GM23248 (cell line): ENCODE measurements around the gene HNRNPA1. TPM values are rescaled to one million over a fixed set of nuclear protein-coding genes. Genes with fewer than 3 reads are reported as not detected.

Experiments
- DNase-seq: peaks from one replicate; pipeline ENCODE4 v3.0.0-alpha.2; 2015
- H2AFZ ChIP-seq: fragments of 200-600 bp; sonication (generic); 2 replicates; pipeline ENCODE4 v1.6.1; 2016; ENCODE audit warnings: antibody characterized with exemption
- H3F3A ChIP-seq: fragments of 200-600 bp; sonication (generic); 2 replicates; pipeline ENCODE4 v1.6.1; 2016; ENCODE audit warnings: mild to moderate bottlenecking, antibody characterized with exemption, mixed run types; ENCODE audit not compliant: insufficient read depth
- H3K27ac ChIP-seq: fragments of 200-600 bp; sonication (generic); 2 replicates; pipeline ENCODE4 v1.5.1; 2016; ENCODE audit warnings: mild to moderate bottlenecking
- H3K27me3 ChIP-seq: fragments of 200-600 bp; sonication (generic); replicated peaks from 2 replicates; pipeline ENCODE4 v1.6.1; 2016; ENCODE audit warnings: mild to moderate bottlenecking; ENCODE audit not compliant: insufficient read depth
- H3K36me3 ChIP-seq: fragments of 200-600 bp; sonication (generic); 2 replicates; pipeline ENCODE4 v1.6.1; 2016; ENCODE audit warnings: low read depth, mild to moderate bottlenecking
- H3K4me1 ChIP-seq: fragments of 200-600 bp; sonication (generic); 2 replicates; pipeline ENCODE4 v1.6.1; 2016; ENCODE audit warnings: mild to moderate bottlenecking; ENCODE audit not compliant: insufficient read depth
- H3K4me2 ChIP-seq: fragments of 200-600 bp; sonication (generic); one replicate; pipeline ENCODE4 v1.6.1; 2016; ENCODE audit warnings: mild to moderate bottlenecking; ENCODE audit not compliant: unreplicated experiment
- H3K4me3 ChIP-seq: fragments of 200-600 bp; sonication (generic); 2 replicates; pipeline ENCODE4 v1.5.1; 2016; ENCODE audit warnings: mild to moderate bottlenecking
- H3K79me2 ChIP-seq: fragments of 200-600 bp; sonication (generic); 2 replicates; pipeline ENCODE4 v1.6.1; 2016; ENCODE audit warnings: mild to moderate bottlenecking; ENCODE audit not compliant: insufficient read depth
- H3K9ac ChIP-seq: fragments of 200-600 bp; sonication (generic); 2 replicates; pipeline ENCODE4 v1.6.1; 2016; ENCODE audit warnings: mild to moderate bottlenecking
- H3K9me2 ChIP-seq: fragments of 200-600 bp; sonication (generic); 2 replicates; pipeline ENCODE4 v1.6.1; 2016; ENCODE audit warnings: mixed run types, mild to moderate bottlenecking, moderate library complexity; ENCODE audit not compliant: insufficient read depth
- H3K9me3 ChIP-seq: fragments of 200-600 bp; sonication (generic); one replicate; pipeline ENCODE4 v1.6.1; 2017; ENCODE audit warnings: low read depth
- H4K20me1 ChIP-seq: fragments of 200-600 bp; sonication (generic); 2 replicates; pipeline ENCODE4 v1.6.0; 2016; ENCODE audit not compliant: insufficient read depth
- EZH2 ChIP-seq: fragments of 200-600 bp; sonication (generic); IDR thresholded peaks from 2 replicates; pipeline ENCODE4 v1.6.1; 2018; ENCODE audit warnings: antibody characterized with exemption, mild to moderate bottlenecking; ENCODE audit not compliant: insufficient read depth, poor library complexity, severe bottlenecking
- EZH2phosphoT487 ChIP-seq: fragments of 200-600 bp; sonication (generic); IDR thresholded peaks from 2 replicates; pipeline ENCODE4 v1.6.1; 2018; ENCODE audit warnings: antibody characterized with exemption, moderate library complexity, mild to moderate bottlenecking, low read depth; ENCODE audit not compliant: insufficient read depth
- WGBS, 2 experiments: methylation state at CpG; one replicate each; pipeline ENCODE4 v1.1.6; 2015 to 2017; ENCODE audit warnings: low lambda C conversion rate in 2 of 2, low coverage in 1 of 2; ENCODE audit errors: missing lambda C conversion rate in 2 of 2; 5-methylcytosine and 5-hydroxymethylcytosine counted together
- in situ Hi-C: fragments of 300-500 bp; cut with MboI; formaldehyde crosslinking; loops from 2 replicates; pipeline ENCODE4 v1.15.0; 2020
- polyA plus RNA-seq: library from polyadenylated mRNA; unstranded; fragments of >200 nt; fragmentation: Nextera tagmentation; extraction: Ambion mirVana; gene quantifications from 2 replicates; pipeline ENCODE4 v1.2.1, GENCODE V29; 2016
- small RNA-seq: library from RNA; depleted of rRNA; stranded (forward); fragments of <200 nt; gene quantifications from one replicate; pipeline ENCODE3, GENCODE V24; 2014; ENCODE audit warnings: low read depth, low replicate concordance
- total RNA-seq: library from RNA; depleted of rRNA; stranded (reverse); fragments of >200 nt; shearing (Covaris generic); gene quantifications from 2 replicates; pipeline ENCODE4 v1.2.3, GENCODE V29; 2014; rRNA removed

HNRNPA1 gene
- total and polyA plus RNA-seq, 2 experiments from 2014 or later = 226 to 351 TPM

GRCh38 chr12:54329759-54330158 lies 49.2 kb downstream of the HNRNPA1 start:
- in situ Hi-C loops = no loop called here
- WGBS, 2 experiments = 79 to 81% methylated on average over 5 of the region's 5 CpGs
- Histone ChIP-seq H3K9me2 (no peaks in the 10 kb centered on the region), H3K4me2 (peak overlapping the region; percentile 57), H3K9ac (no peak overlapping the region; the same call in 1 of the 2 replicates), H2AFZ (no peak overlapping the region), H3K9me3 (no peaks in the 10 kb centered on the region), H3F3A (peaks cover 23% of the 10 kb centered on the region), H3K27me3 (no peaks in the 10 kb centered on the region), H3K27ac (peak overlapping the region; percentile 54), H3K4me3 (0 out of 2 replicates have a peak overlapping the region, but pooled peaks have one; percentile 4), H3K36me3 (no peaks in the 10 kb centered on the region), H3K4me1 (peaks cover 48% of the 10 kb centered on the region), H4K20me1 (no peaks in the 10 kb centered on the region), H3K79me2 (peaks cover 98% of the 10 kb centered on the region)
- DNase-seq = peak; percentile 39
- TF ChIP-seq EZH2 (no peak), EZH2phosphoT487 (no peak)

- no peak for DNase-seq
- Histone ChIP-seq H3K27me3 (no peaks in the 10 kb centered on the region), H3K9ac (no peak overlapping the region), H3K4me3 (0 out of 2 replicates have a peak overlapping the region, but pooled peaks have one; percentile 0), H3K9me2 (no peaks in the 10 kb centered on the region), H3K36me3 (no peaks in the 10 kb centered on the region), H4K20me1 (no peaks in the 10 kb centered on the region), H2AFZ (no peak overlapping the region), H3K9me3 (no peaks in the 10 kb centered on the region), H3K27ac (no peak overlapping the region), H3K4me2 (peak overlapping the region; percentile 6), H3K4me1 (peaks cover 48% of the 10 kb centered on the region), H3F3A (peaks cover 21% of the 10 kb centered on the region), H3K79me2 (peaks cover 100% of the 10 kb centered on the region)
- WGBS, 2 experiments = 71 to 73% methylated on average over 3 of the region's 3 CpGs
- no peak for TF ChIP-seq EZH2
- TF ChIP-seq EZH2phosphoT487 = no peak
- in situ Hi-C loops = no loop called here
Observed at GRCh38 chr12:54330442-54330841, 49.9 kb downstream of the HNRNPA1 start.

GRCh38 chr12:54331461-54331860 lies 50.9 kb downstream of the HNRNPA1 start:
- H3K9me2 ChIP-seq = no peaks in the 10 kb centered on the region
- peaks cover 48% of the 10 kb centered on the region for H3K4me1 ChIP-seq
- peaks cover 16% of the 10 kb centered on the region for H3F3A ChIP-seq
- no peak overlapping the region for H3K4me2 ChIP-seq
- no peak overlapping the region for H2AFZ ChIP-seq
- no peak for TF ChIP-seq EZH2
- TF ChIP-seq EZH2phosphoT487 = no peak
- H4K20me1 ChIP-seq = no peaks in the 10 kb centered on the region
- no peak overlapping the region for H3K27ac ChIP-seq
- H3K9me3 ChIP-seq = no peaks in the 10 kb centered on the region
- DNase-seq = no peak
- no peak overlapping the region for H3K9ac ChIP-seq
- no peak overlapping the region for H3K4me3 ChIP-seq
- 64 to 69% methylated on average over 5 of the region's 5 CpGs for WGBS, 2 experiments
- peaks cover 100% of the 10 kb centered on the region for H3K79me2 ChIP-seq
- no peaks in the 10 kb centered on the region for H3K27me3 ChIP-seq
- in situ Hi-C loops = no loop called here
- H3K36me3 ChIP-seq = no peaks in the 10 kb centered on the region

- Histone ChIP-seq H3K4me3 (no peak overlapping the region), H3K27me3 (no peaks in the 10 kb centered on the region), H4K20me1 (peaks cover 12% of the 10 kb centered on the region; the same call in 1 of the 2 replicates), H3K4me2 (no peak overlapping the region), H3F3A (peaks cover 32% of the 10 kb centered on the region), H3K9ac (no peak overlapping the region), H3K27ac (no peak overlapping the region), H3K9me2 (no peaks in the 10 kb centered on the region), H3K9me3 (no peaks in the 10 kb centered on the region), H3K4me1 (peaks cover 49% of the 10 kb centered on the region), H3K36me3 (no peaks in the 10 kb centered on the region), H2AFZ (no peak overlapping the region), H3K79me2 (peaks cover 99% of the 10 kb centered on the region)
- 96 to 98% methylated on average over 4 of the region's 4 CpGs for WGBS, 2 experiments
- in situ Hi-C loops = no loop called here
- TF ChIP-seq EZH2phosphoT487 (no peak), EZH2 (no peak)
- DNase-seq = no peak
Observed at GRCh38 chr12:54333420-54334034, 53.0 kb downstream of the HNRNPA1 start.

Small RNA genes lying within 50 kb of the gene (small RNA-seq; reads per million reads assigned to genes)
- gene RN7SL390P (not detected), gene RNU6-950P (not detected)

Other genes with a start within 250 kb of the HNRNPA1 start
- gene HOXC5, start 247.7 kb upstream of the HNRNPA1 start, total RNA-seq = 1.1 and 1.8 TPM in 2 replicates
- gene HOXC5, start 247.7 kb upstream of the HNRNPA1 start, polyA plus RNA-seq = 0.65 and 1.3 TPM in 2 replicates
- gene HOXC4, start 226.9 kb upstream of the HNRNPA1 start, total RNA-seq = 2.2 and 3.4 TPM in 2 replicates
- gene HOXC4, start 226.9 kb upstream of the HNRNPA1 start, polyA plus RNA-seq = 2.3 and 3.1 TPM in 2 replicates
- 34.5 and 38.2 TPM in 2 replicates for gene SMUG1, start 91.7 kb upstream of the HNRNPA1 start, total RNA-seq
- 48.5 and 49.5 TPM in 2 replicates for gene SMUG1, start 91.7 kb upstream of the HNRNPA1 start, polyA plus RNA-seq
- gene CBX5, start 604 bp upstream of the HNRNPA1 start, total RNA-seq = 36.7 and 37.6 TPM in 2 replicates
- gene CBX5, start 604 bp upstream of the HNRNPA1 start, polyA plus RNA-seq = 29.6 TPM in 2 replicates
- not detected in 2 replicates for gene NFE2, start 20.3 kb downstream of the HNRNPA1 start, total RNA-seq
- gene NFE2, start 20.3 kb downstream of the HNRNPA1 start, polyA plus RNA-seq = 0.46 TPM in 1 of 2 replicates, not detected in the other
- gene COPZ1, start 44.4 kb downstream of the HNRNPA1 start, total RNA-seq = 149 and 204 TPM in 2 replicates
- 170 and 183 TPM in 2 replicates for gene COPZ1, start 44.4 kb downstream of the HNRNPA1 start, polyA plus RNA-seq
- not detected in 2 replicates for gene GPR84, start 83.8 kb downstream of the HNRNPA1 start, total RNA-seq
- gene GPR84, start 83.8 kb downstream of the HNRNPA1 start, polyA plus RNA-seq = not detected in 2 replicates
- gene ZNF385A, start 104.0 kb downstream of the HNRNPA1 start, total RNA-seq = 1.6 and 1.8 TPM in 2 replicates
- 2.9 and 3.1 TPM in 2 replicates for gene ZNF385A, start 104.0 kb downstream of the HNRNPA1 start, polyA plus RNA-seq
- 496 and 541 TPM in 2 replicates for gene ITGA5, start 138.5 kb downstream of the HNRNPA1 start, total RNA-seq
- gene ITGA5, start 138.5 kb downstream of the HNRNPA1 start, polyA plus RNA-seq = 402 and 416 TPM in 2 replicates
- not detected in 2 replicates for gene GTSF1, start 192.9 kb downstream of the HNRNPA1 start, total RNA-seq
- 0.29 TPM in 1 of 2 replicates, not detected in the other for gene GTSF1, start 192.9 kb downstream of the HNRNPA1 start, polyA plus RNA-seq
- gene NCKAP1L, start 217.0 kb downstream of the HNRNPA1 start, total RNA-seq = not detected in 2 replicates
- gene NCKAP1L, start 217.0 kb downstream of the HNRNPA1 start, polyA plus RNA-seq = 0.10 and 0.11 TPM in 2 replicates